Stimulated activated CD8-positive, alpha-beta memory T cell treated with anti-CD3 and anti-CD28 coated beads, Interleukin-2, amount 100 ng/mL, for 1 hour (primary cell): ENCODE measurements around the gene HUWE1.
"Not testable (repeated sequence)": the region's sequence is repeated elsewhere in the genome, so short reads cannot be mapped to it uniquely, and the experiment has no call there.

Source experiments
- DNase-seq, 2 donors: peaks; one replicate each; pipeline ENCODE4 v3.0.0-alpha.2; 2020; ENCODE audit warnings: low read depth in 2 of 2

Gene HUWE1

DNA sequence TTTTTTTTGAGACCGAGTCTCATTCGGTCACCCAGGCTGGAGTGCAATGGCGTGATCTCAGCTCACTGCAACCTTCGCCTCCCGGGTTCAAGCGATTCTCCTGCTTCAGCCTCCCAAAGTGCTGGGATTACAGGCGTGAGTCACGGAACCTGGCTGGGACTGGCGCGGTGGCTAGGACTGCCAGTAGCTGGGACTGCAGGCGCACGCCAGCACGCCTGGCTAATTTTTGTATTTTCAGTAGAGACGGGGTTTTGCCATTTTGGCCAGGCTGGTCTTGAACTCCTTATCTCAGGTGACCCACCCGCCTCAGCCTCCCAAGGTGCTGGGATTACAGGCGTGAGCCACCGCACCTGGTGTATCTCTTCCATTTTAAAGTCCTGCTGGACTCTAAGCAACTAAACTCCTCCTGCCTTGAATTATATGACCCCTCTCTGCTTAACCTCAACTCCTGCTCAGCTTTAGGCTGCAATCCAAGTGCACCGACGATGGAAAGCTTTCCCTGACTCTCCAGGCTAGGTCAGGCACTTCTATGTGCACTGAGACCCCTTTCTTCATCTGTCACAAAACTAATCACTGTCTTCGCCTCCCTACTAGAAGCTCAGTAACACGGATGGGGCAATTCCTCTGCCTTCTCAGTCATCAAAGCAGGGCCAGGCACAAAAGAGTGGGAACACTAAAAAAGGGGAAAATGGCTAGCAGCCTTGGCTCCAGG lies 155.1 kb downstream of the HUWE1 start:
- DNase-seq: not testable (repeated sequence)

DNA sequence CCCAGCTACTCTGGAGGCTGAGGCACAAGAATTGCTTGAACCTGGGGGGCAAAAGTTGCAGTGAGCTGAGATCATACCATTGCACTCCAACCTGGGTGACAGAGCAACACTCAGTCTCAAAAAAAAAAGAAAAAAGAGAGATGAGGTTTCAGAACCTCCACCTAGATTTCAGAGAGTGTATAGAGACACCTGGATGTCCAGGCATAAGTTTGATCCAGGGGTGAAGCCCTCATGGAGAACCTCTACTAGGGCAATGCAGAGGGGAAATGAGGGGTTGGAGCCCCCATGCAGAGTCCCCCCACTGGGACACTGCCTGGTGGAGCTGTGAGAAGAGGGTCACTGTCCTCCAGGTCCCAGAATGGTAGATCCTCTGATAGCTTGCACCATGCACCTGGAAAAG lies 159.5 kb downstream of the HUWE1 start:
- no peak for DNase-seq

DNA sequence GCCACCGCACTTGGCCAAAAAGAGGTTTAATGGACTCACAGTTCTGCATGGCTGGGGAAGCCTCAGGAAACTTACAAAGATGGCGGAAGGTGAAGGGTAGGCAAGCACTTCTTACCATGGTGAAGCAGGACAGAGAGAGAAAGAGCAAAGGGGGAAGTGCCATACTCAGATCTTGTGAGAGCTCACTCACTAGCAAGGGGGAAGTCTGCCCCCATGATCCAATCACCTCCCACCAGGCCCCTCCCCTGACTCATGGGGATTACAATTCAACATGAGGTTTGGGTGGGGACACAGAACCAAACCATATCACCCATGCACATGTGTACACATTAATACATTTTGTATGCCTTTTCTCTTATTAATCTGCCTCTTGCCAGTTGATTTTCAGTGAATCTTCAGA lies 175.2 kb downstream of the HUWE1 start:
- DNase-seq: no peak

DNA sequence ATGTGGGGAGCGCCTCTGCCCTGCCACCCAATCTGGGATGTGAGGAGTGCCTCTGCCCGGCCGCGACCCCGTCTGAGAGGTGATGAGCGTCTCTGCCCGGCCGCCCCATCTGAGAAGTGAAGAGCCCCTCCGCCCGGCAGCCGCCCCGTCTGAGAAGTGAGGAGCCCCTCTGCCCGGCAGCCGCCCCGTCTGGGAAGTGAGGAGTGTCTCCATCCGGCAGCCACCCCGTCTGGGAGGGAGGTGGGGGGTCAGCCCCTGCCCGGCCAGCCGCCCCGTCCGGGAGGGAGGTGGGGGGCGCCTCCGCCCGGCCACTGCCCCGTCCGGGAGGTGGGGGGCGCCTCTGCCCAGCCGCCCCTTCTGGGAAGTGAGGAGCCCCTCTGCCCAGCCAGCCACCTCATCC lies 182.5 kb downstream of the HUWE1 start:
- DNase-seq: not testable (repeated sequence)

DNA sequence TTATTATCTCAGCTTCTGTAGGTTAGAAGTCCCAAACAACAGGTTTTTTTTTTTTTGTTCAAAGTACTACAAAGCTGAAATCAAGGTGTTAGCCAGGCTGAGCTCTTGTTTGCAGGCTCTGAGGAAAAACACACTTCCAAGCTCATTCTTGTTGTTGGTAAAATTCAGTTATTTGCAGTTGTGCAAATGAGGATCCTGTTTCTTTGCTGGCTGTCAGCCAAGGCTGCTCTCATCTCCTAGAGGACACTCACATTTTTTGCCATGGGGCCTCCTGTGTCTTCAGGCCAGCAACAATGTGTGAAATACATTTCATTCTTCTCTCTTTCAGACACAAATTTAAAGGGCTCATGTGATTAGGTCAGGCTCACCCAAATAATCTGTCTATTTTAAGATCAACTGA lies 192.1 kb downstream of the HUWE1 start:
- no peak for DNase-seq

DNA sequence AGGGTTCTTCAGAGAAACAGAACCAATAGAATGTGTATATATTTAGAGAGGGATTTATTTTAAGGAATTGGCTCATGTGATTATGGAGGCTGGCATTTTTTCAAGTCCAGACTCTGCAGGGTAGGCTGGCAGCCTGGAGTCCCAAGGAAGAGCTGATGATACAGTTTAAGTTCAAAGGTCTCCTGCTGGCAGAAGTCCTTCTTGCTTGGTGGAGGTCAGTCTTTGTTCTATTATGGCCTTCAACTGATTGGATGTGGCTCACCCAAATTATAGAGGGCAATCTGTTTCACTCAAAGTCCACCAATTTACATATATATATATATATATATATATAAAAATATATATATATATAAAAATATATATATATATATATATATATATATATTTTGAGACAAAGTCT lies 200.2 kb downstream of the HUWE1 start:
- no peak for DNase-seq

DNA sequence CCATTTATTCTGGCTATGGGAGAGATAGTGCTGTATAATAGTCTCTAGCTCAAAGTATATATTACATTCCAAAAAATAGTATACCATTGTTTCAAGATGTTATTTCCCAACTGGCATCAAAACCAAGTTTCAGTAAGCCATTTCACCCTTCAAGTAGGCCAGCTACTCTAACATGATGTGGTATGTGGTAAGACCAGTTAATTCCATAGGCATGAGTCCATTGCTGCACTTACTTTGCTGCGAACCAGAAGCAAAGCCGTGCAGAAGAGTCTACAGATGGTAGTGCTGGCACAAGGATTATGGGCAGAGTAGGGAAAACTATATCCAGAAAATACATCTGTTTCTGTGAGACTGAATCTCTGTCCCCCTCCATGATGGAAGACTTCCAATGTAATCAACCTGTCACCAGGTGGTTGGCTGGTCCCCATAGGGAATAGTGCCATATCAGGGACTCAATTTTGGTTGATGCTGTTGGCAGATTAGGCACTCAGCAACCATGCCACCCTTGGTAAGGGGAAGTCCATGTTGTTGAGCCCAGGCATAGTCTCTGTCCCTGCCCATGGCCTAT lies 202.6 kb downstream of the HUWE1 start:
- no peak for DNase-seq

DNA sequence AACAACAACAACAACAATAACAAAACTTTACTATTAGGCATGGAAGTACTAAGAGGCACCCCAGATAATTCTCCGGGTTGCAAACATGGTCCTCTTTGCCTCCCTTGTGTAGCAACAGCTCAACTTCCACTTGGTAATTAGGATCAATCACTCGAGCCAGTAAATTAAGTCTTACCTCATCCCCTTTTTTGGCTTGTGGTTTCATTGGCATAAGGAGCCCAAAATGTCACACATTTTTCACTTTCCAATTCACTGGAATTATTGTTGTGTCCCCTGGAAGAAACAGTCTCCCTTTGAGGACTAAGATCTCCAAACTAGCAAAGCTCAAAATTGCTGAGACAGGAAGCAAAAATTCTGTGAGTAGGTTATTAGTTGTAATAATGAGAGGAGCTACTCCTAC lies 203.1 kb downstream of the HUWE1 start:
- DNase-seq: no peak
